GM12878 (cell line): ENCODE results near the gene NUDT7. TPM values are rescaled to one million over a fixed set of nuclear protein-coding genes. Genes with fewer than 3 reads are reported as not detected.

Experiments used
- ATAC-seq: fragments of 200-7000 bp; cut with Tn5 transposase; 3 replicates; pipeline ENCODE4 v1.9.1; 2020; ENCODE audit warnings: mild to moderate bottlenecking, moderate library complexity
- BruUV-seq: library from RNA; stranded (reverse); fragments of 400-500 nt; replicated peaks from 2 replicates; lab custom pipeline; 2021; lab: Mats Ljungman, UMichigan
- CTCF ChIA-PET: fragments of 300-600 bp; sonication (Branson Sonifier 250); formaldehyde crosslinking; extraction: SDS; loops from one replicate; lab custom pipeline; 2021; ENCODE audit warnings: inconsistent platforms; lab: Yijun Ruan, JAX
- POLR2A ChIA-PET: fragments of 350-600 bp; formaldehyde crosslinking; extraction: SDS; loops from one replicate; lab custom pipeline; 2021; ENCODE audit warnings: inconsistent platforms; lab: Charles Lee
- RAD21 ChIA-PET: fragments of 300-600 bp; sonication (Branson Sonifier 250); formaldehyde crosslinking; loops from one replicate; lab custom pipeline; 2023; ENCODE audit warnings: antibody characterized with exemption; ENCODE audit not compliant: unreplicated experiment; lab: Charles Lee
- SMC1A ChIA-PET: fragments of 300-600 bp; sonication (Branson Sonifier 250); formaldehyde crosslinking; loops from one replicate; lab custom pipeline; 2023; ENCODE audit not compliant: unreplicated experiment, uncharacterized antibody; lab: Charles Lee
- DNase-seq: peaks from one replicate; pipeline ENCODE4 v3.0.0-alpha.2; 2011; ENCODE audit warnings: low read depth, low spot score
- FAIRE-seq: peaks from 3 replicates; lab custom pipeline; 2011; peaks lifted over from hg19 to GRCh38; lab: Jason Lieb, UNC
- H2AFZ ChIP-seq: 2 replicates; pipeline ENCODE4 v1.6.0; 2011; ENCODE audit warnings: low read depth, low read length, control low read depth; ENCODE audit not compliant: control insufficient read depth
- H3K27ac ChIP-seq: 2 replicates; pipeline ENCODE4 v1.5.1; 2011; ENCODE audit warnings: control low read depth; ENCODE audit not compliant: control insufficient read depth, insufficient read depth
- H3K27me3 ChIP-seq, 2 experiments: replicated peaks in 1 of 2; 2 replicates each; pipeline versions ENCODE4 v1.6.0 to v1.6.1; 2011; ENCODE audit warnings: low read length in 1 of 2; ENCODE audit not compliant: control insufficient read depth in 2 of 2, insufficient read depth in 2 of 2
- H3K36me3 ChIP-seq, 2 experiments: 2 replicates each; pipeline ENCODE4 v1.5.1; 2011; ENCODE audit warnings: low read length in 1 of 2; ENCODE audit not compliant: control insufficient read depth in 2 of 2, insufficient read depth in 2 of 2
- H3K4me1 ChIP-seq: 2 replicates; pipeline ENCODE4 v1.6.1; 2011; ENCODE audit warnings: mild to moderate bottlenecking, low read length, moderate library complexity, mixed read lengths; ENCODE audit not compliant: control insufficient read depth, insufficient read depth
- H3K4me2 ChIP-seq: 2 replicates; pipeline ENCODE4 v1.6.0; 2011; ENCODE audit warnings: control low read depth; ENCODE audit not compliant: control insufficient read depth, insufficient read depth
- H3K4me3 ChIP-seq: fragments of 200-600 bp; sonication (generic); 2 replicates; pipeline ENCODE4 v1.5.1; 2016
- H3K79me2 ChIP-seq: 2 replicates; pipeline ENCODE4 v1.6.0; 2011; ENCODE audit warnings: low read length; ENCODE audit not compliant: control insufficient read depth, insufficient read depth
- H3K9ac ChIP-seq: 2 replicates; pipeline ENCODE4 v1.8.0; 2011; ENCODE audit warnings: low read length, control low read depth, mixed read lengths; ENCODE audit not compliant: control insufficient read depth, insufficient read depth
- H3K9me3 ChIP-seq: replicated peaks from 3 replicates; pipeline ENCODE4 v1.5.1; 2011; ENCODE audit warnings: mild to moderate bottlenecking, low read length; ENCODE audit not compliant: control insufficient read depth, insufficient read depth
- H4K20me1 ChIP-seq: 2 replicates; pipeline ENCODE4 v1.6.0; 2011; ENCODE audit not compliant: control insufficient read depth, insufficient read depth
- BHLHE40 ChIP-seq, 2 experiments: fragments of 450-650 bp in 1 of 2; IDR thresholded peaks; 2 replicates each; pipeline ENCODE4 v1.6.1; 2011 to 2017; ENCODE audit warnings: low read depth in 2 of 2, borderline replicate concordance in 1 of 2, improper control_type of control experiment in 1 of 2, low read length in 1 of 2, mild to moderate bottlenecking in 1 of 2
- BMI1 ChIP-seq: fragments of 450-650 bp; IDR thresholded peaks from 2 replicates; pipeline ENCODE4 v1.6.1; 2016; ENCODE audit warnings: mild to moderate bottlenecking, moderate library complexity, borderline replicate concordance
- EP300 ChIP-seq, 2 experiments: fragments of 150-350 bp in 1 of 2; IDR thresholded peaks; 2 replicates each; pipeline ENCODE4 v1.6.1; 2011 to 2012; ENCODE audit warnings: low read depth in 2 of 2, low read length in 2 of 2, borderline replicate concordance in 1 of 2, improper control_type of control experiment in 1 of 2, inconsistent platforms in 1 of 2; ENCODE audit not compliant: control insufficient read depth in 1 of 2
- HDAC2 ChIP-seq: fragments of 200-600 bp; sonication (generic); IDR thresholded peaks from 2 replicates; pipeline ENCODE4 v1.6.1; 2017
- HDGF ChIP-seq: fragments of 450-650 bp; IDR thresholded peaks from 2 replicates; pipeline ENCODE4 v1.6.1; 2016; ENCODE audit warnings: antibody characterized with exemption
- MEF2A ChIP-seq: IDR thresholded peaks from 2 replicates; pipeline ENCODE4 v1.6.1; 2011; ENCODE audit warnings: low read depth, mild to moderate bottlenecking, low read length, moderate library complexity; ENCODE audit not compliant: insufficient read depth
- MXI1 ChIP-seq: fragments of 150-350 bp; IDR thresholded peaks from 2 replicates; pipeline ENCODE4 v1.6.1; 2011; ENCODE audit warnings: low read depth, mild to moderate bottlenecking, inconsistent platforms, low read length, improper control_type of control experiment
- POLR2AphosphoS2 ChIP-seq: IDR thresholded peaks from 2 replicates; pipeline ENCODE4 v1.6.1; 2011; ENCODE audit warnings: low read depth, mild to moderate bottlenecking, low read length, improper control_type of control experiment, moderate library complexity
- RB1 ChIP-seq: fragments of 450-650 bp; formaldehyde crosslinking; IDR thresholded peaks from 2 replicates; pipeline ENCODE4 v1.6.1; 2017; ENCODE audit warnings: mild to moderate bottlenecking, borderline replicate concordance
- RFX5 ChIP-seq: IDR thresholded peaks from 2 replicates; pipeline ENCODE4 v1.6.1; 2011; ENCODE audit warnings: low read depth, low read length, improper control_type of control experiment
- SIX5 ChIP-seq: IDR thresholded peaks from 2 replicates; pipeline ENCODE4 v1.6.1; 2011; ENCODE audit warnings: mild to moderate bottlenecking, low read depth, low read length, moderate library complexity; ENCODE audit not compliant: severe bottlenecking
- SMAD5 ChIP-seq: IDR thresholded peaks from 2 replicates; pipeline ENCODE4 v1.6.1; 2016; ENCODE audit warnings: antibody characterized with exemption, low read depth
- SPI1 ChIP-seq: IDR thresholded peaks from 2 replicates; pipeline ENCODE4 v1.6.1; 2011; ENCODE audit warnings: low read depth, mild to moderate bottlenecking, low read length, moderate library complexity, borderline replicate concordance; ENCODE audit not compliant: insufficient read depth
- ZNF622 ChIP-seq: fragments of 450-650 bp; IDR thresholded peaks from 2 replicates; pipeline ENCODE4 v1.6.1; 2017; ENCODE audit warnings: mild to moderate bottlenecking, inconsistent platforms
- WGBS: methylation state at CpG from one replicate; pipeline ENCODE4 v1.1.6; 2016; ENCODE audit warnings: low lambda C conversion rate; ENCODE audit not compliant: insufficient replicate concordance, insufficient coverage; ENCODE audit errors: missing lambda C conversion rate; 5-methylcytosine and 5-hydroxymethylcytosine counted together
- in situ Hi-C: fragments of 300-500 bp; cut with MboI; formaldehyde crosslinking; loops from 9 replicates; pipeline ENCODE4 v1.14.3; 2018; ENCODE audit warnings: mixed read lengths
- intact Hi-C: fragments of 100-400 bp; cut with micrococcal nuclease; formaldehyde crosslinking; loops from one replicate; pipeline ENCODE4 v1.14.2; 2022; ENCODE audit not compliant: unreplicated experiment
- polyA plus RNA-seq, 11 experiments: library from polyadenylated mRNA; depleted of rRNA in 4 of 11; unstranded in 6 of 11; stranded (reverse) in 5 of 11; fragments of >200 nt; fragmentation: Nextera tagmentation in 4 of 11; fragmentation: Illumina TruSeq in 1 of 11; extraction: Ambion mirVana in 4 of 11; extraction: Trizol in 1 of 11; gene quantifications; 1 replicate in 1 of 11; 2 replicates in 10 of 11; pipeline versions ENCODE4 v1.2.1 to v1.2.3, GENCODE V29; 2011 to 2016; ENCODE audit warnings: inconsistent platforms in 2 of 11, missing spikeins in 2 of 11, low read depth in 1 of 11
- total RNA-seq, 4 experiments: library from RNA; depleted of rRNA in 3 of 4; stranded (reverse); fragments of >200 nt in 3 of 4; fragmentation: Illumina TruSeq in 1 of 4; extraction: Trizol in 1 of 4; gene quantifications; 2 replicates each; pipeline versions ENCODE4 v1.2.1 to v1.2.3, GENCODE V29; 2013 to 2021
- TF ChIP-seq, protein P1 (sequence below): fragments of 450-650 bp; IDR thresholded peaks from 2 replicates; pipeline ENCODE4 v1.6.1; 2017; ENCODE audit warnings: borderline replicate concordance

NUDT7 gene
- total and polyA plus RNA-seq, 10 of the 15 experiments (the other 5 are each of a cell fraction or from before 2014, with no cell fraction given), result 2.8 to 14.3 (median 5.2) TPM

DNA sequence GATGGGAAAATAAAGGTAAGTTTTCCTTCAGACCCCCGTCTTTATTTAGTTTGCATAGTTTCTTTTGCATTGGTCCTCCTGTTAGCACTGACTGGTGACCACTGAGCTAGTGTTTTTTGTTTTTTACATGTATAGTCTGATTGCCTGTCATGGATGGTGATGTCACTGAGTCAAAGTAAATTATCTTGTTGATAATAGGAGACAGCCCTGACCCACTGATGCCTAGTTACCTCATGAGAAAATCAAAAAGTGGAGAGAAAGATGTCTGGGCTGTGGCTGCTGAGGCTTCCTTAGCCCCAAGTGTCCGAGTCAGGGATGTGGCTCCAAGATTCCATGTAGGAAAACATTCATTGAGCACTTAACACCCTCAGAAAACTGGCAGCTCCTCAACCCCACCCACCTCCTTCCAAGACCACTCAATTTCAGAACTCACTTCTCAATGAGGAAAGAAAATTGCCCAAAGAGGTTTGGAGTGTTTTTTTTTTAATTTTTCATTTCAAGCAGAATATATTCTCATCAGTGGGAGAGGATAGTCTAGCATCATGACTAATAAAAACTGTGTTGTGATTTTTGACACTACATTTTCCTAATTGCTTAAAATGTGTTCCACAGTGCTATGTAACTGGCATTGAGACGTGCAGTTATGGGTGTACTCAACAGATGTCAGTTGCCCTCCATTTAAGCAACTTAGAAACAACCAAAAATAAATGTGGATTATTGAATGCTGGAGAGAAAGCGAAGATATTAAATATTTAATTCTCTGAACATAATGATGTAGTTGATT, 38.7 kb upstream of the NUDT7 start:
- ChIA-PET CTCF (interaction anchor here (1.2 kb wide), 1 partner anchor 321 kb away, joined by 3 read pairs; no protein-coding TSS in a partner anchor), RAD21 (no interaction called here), SMC1A (no interaction called here), POLR2A (no interaction called here)
- Histone ChIP-seq H3K9ac (no peak overlapping the region), H3K4me2 (no peak overlapping the region), H3K36me3 (no peaks in the 10 kb centered on the region), H2AFZ (no peak overlapping the region), H4K20me1 (no peaks in the 10 kb centered on the region), H3K9me3 (no peaks in the 10 kb centered on the region), H3K4me3 (no peak overlapping the region), H3K79me2 (no peaks in the 10 kb centered on the region), H3K4me1 (no peaks in the 10 kb centered on the region), H3K27me3 (peaks cover 0 to 3% of the 10 kb centered on the region in 2 experiments; a peak in 1 of 4 replicates), H3K27ac (no peak overlapping the region)
- ATAC-seq (no peak), FAIRE-seq (no peak), DNase-seq (no peak)
- no peak for TF ChIP-seq HDAC2
- TF ChIP-seq SPI1, result no peak
- 15% methylated on average over 4 of the region's 4 CpGs for WGBS
- in situ Hi-C loops (no loop called here), intact Hi-C loops (no loop called here)
- BruUV-seq, result no TSS peak

DNA sequence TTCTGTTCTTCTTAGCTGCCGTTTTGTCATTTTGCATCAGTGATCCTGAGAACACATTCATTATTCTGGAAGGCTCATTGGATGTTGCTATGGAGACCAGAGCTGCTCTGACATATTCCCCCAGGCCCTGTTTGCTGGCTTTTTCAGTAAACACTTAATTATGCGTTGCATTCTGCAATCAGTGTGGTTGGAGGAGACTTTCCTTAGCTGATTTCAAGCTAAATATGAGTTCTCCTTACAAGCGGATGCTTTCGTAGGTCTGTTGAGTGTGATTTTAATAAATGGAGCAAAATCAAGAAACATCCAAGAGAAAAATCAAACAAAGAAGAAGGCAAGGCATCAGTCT, 38.2 kb upstream of the NUDT7 start:
- no TSS peak for BruUV-seq
- H4K20me1 ChIP-seq, result no peaks in the 10 kb centered on the region
- H3K9ac ChIP-seq, result no peak overlapping the region
- ChIA-PET SMC1A (no interaction called here), RAD21 (no interaction called here), CTCF (interaction anchor here (1.2 kb wide), 1 partner anchor 321 kb away, joined by 3 read pairs; no protein-coding TSS in a partner anchor), POLR2A (no interaction called here)
- TF ChIP-seq, protein P1, sequence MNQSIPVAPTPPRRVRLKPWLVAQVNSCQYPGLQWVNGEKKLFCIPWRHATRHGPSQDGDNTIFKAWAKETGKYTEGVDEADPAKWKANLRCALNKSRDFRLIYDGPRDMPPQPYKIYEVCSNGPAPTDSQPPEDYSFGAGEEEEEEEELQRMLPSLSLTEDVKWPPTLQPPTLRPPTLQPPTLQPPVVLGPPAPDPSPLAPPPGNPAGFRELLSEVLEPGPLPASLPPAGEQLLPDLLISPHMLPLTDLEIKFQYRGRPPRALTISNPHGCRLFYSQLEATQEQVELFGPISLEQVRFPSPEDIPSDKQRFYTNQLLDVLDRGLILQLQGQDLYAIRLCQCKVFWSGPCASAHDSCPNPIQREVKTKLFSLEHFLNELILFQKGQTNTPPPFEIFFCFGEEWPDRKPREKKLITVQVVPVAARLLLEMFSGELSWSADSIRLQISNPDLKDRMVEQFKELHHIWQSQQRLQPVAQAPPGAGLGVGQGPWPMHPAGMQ, result no peak
- no peak for TF ChIP-seq RFX5
- no peak for TF ChIP-seq HDGF
- TF ChIP-seq BMI1, result no peak
- no peak for TF ChIP-seq MEF2A
- no peak for TF ChIP-seq POLR2AphosphoS2
- no peak for TF ChIP-seq EP300 (IDR thresholded peaks at IDR 0.05; ENCODE audit: borderline replicate concordance in 1 of 2, control insufficient read depth in 1 of 2, low read depth in 2 of 2, low read length in 2 of 2)
- TF ChIP-seq RB1, result no peak
- TF ChIP-seq MXI1, result no peak
- TF ChIP-seq BHLHE40 (IDR thresholded peaks at IDR 0.05; ENCODE audit: borderline replicate concordance in 1 of 2, low read depth in 2 of 2, low read length in 1 of 2), result no peak
- TF ChIP-seq ZNF622, result no peak
- TF ChIP-seq SMAD5, result no peak
- no peak for TF ChIP-seq SIX5
- H3K27me3 ChIP-seq, result peaks cover 0 to 3% of the 10 kb centered on the region in 2 experiments; a peak in 1 of 4 replicates
- no peak overlapping the region for H3K27ac ChIP-seq
- no peak overlapping the region for H2AFZ ChIP-seq
- H3K4me2 ChIP-seq, result no peak overlapping the region
- no peaks in the 10 kb centered on the region for H3K36me3 ChIP-seq
- intact Hi-C loops (no loop called here), in situ Hi-C loops (no loop called here)
- 47% methylated on average over 4 of the region's 4 CpGs for WGBS
- ATAC-seq (no peak), DNase-seq (no peak), FAIRE-seq (no peak)
- H3K9me3 ChIP-seq, result no peaks in the 10 kb centered on the region
- H3K4me3 ChIP-seq, result no peak overlapping the region
- no peaks in the 10 kb centered on the region for H3K79me2 ChIP-seq
- H3K4me1 ChIP-seq, result no peaks in the 10 kb centered on the region
